RPMI8226 (cell line): Measurements from ENCODE around the gene CCDC200.
"Not testable (repeated sequence)": the region's sequence is repeated elsewhere in the genome, so short reads cannot be mapped to it uniquely, and the experiment has no call there.

Source experiments
- DNase-seq: peaks from one replicate; pipeline ENCODE4 v3.0.0-alpha.2; 2015

The CCDC200 gene

DNA sequence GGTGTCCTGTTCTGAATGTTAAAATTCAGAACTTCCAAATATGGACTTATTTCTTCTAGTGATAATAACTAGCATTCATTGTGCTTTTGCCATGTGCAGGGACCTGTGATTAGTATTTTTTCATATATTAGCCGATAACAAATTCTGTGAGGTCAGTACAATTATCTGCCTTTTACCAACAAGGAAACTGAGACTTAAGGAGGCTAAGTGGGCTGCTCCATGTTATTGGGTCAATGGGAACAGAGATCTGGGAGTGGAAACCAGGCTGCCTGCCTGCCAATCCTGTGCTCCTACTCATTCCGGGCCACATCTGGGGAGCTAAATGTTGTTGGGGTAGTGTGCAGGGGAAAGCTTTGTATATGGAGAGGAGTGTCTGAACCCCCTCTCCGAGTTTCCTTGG is 13.1 kb downstream of the CCDC200 start:
- DNase-seq = no peak

DNA sequence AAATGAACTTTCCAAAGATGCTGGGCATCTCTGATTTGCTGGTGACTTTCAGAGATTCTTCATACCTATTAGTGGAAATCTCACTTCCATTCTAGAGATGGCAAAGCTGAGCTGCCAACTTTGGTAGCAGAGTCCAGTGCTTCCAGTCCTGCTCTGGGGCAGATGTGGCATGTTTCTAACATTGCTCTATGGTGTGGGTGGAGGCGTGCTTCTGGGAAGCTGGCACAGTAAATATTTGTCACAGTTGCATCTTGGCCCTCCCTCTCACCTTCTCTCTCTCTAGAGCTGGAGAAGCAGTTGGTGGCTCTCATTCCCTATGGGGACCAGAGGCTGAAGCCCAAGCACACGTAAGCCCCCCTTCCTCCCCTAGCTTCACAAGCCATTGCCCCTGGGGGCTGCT is 14.9 kb downstream of the CCDC200 start:
- no peak for DNase-seq

- peak; percentile 46 for DNase-seq
Measured at GRCh38 chr17:43212641-43213490, 15.6 kb downstream of the CCDC200 start.

DNA sequence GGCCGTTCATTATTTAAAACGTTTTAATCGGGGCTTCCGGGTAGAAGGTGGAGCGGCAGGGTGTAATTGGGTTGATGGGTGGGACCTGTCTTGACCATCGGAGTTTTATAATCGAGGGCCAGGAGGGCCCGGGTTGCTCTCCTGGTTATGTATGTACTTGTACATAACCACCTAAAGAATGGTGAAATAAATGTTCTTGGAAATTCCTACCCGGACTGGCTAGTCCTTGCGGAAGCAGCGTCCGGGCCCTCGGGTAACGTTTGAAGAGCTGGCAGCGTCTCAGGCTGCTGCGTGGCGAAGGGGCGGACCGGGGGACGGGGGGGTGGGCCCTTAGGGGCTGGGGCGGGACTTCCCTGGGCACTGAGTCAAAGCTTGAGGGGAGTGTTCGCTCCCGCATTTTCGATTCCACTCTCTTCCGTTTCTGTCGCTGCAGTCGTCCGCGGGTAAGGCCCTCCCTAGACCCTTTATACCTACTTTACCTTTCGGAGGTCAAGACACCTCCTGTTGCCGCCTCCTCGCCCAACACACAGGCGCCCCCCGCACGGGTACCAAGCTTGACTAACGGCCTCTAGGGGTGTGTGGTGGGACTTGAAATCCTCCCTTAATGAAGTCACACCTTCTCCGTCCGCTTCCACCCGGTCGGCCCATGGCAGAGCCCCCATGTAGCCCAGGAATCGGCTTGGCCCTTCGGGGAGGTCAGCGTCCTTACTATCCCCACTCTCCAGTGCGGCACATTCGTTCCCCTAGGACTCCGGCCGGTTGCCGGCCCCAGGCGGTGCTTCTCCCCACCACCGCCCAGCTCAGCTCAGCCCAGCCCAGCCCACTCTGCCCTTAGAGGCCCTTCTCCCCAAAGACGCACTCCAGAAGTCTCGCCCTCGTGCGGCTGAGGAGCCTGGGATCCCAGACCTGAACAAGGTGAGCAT is 16.7 kb downstream of the CCDC200 start, which contains the start of gene TMEM106A:
Gene TMEM106A (plus strand): TSS at position 396 of the 923 bp plus-strand sequence. CDS start 1,167 bp downstream, outside the sequence.
- DNase-seq = peak; percentile 83

- peak; percentile 34 for DNase-seq
Measured at GRCh38 chr17:43211123-43211479, 17.3 kb downstream of the CCDC200 start.

DNA sequence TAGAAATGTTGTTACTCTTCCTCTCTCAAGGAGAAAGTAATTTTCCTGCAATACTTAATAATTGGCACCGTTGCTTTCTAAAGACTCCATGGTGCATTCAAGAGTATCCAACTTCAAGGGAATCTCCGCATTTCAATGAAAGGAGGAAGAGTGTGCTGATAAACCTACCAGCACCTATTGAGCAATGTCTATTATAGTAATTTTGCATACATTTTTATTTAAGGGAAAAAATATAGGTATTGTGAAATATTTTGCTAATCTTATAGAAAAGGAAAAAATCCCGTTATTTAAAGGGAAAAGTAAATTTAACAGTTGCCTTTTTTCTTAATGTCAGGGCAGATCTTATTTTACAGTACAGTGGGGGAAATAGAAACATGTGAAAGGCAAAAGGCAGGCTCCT is 17.8 kb downstream of the CCDC200 start:
- DNase-seq = no peak

- DNase-seq = not testable (repeated sequence)
Measured at GRCh38 chr17:43203013-43203412, 25.4 kb downstream of the CCDC200 start.

DNA sequence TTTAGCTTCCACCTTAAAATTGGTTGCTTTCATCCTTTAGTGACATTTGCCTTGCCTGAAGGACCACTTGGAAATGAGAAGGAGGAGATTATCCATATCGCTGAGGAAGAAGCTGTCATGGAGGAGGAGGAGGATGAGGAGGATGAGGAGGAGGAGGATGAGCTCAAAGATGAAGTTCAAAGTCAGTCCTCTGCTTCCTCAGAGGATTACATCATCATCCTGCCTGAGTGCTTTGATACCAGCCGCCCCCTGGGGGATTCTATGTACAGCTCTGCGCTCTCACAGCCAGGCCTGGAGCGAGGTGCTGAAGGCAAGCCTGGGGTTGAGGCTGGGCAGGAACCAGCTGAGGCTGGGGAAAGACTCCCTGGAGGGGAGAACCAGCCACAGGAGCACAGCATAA is 28.3 kb downstream of the CCDC200 start:
- DNase-seq = no peak

GRCh38 chr17:43199633-43200032 is 28.8 kb downstream of the CCDC200 start:
- DNase-seq = no peak

- DNase-seq = no peak
Measured at GRCh38 chr17:43193251-43193650, 35.2 kb downstream of the CCDC200 start.

DNA sequence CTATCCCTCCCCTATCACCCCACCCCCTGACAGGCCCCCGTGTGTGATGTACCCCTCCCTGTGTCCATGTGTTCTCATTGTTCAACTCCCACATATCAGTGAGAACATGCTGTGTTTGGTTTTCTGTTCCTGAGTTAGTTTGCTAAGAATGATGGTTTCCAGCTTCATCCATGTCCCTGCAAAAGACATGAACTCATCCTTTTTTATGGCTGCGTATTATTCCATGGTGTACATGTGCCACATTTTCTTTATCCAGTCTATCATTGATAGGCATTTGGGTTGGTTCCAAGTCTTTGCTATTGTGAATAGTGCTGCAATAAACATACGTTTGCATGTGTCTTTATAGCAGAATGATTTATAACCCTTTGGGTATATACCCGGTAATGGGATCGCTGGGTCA is 41.8 kb downstream of the CCDC200 start:
- DNase-seq = not testable (repeated sequence)

DNA sequence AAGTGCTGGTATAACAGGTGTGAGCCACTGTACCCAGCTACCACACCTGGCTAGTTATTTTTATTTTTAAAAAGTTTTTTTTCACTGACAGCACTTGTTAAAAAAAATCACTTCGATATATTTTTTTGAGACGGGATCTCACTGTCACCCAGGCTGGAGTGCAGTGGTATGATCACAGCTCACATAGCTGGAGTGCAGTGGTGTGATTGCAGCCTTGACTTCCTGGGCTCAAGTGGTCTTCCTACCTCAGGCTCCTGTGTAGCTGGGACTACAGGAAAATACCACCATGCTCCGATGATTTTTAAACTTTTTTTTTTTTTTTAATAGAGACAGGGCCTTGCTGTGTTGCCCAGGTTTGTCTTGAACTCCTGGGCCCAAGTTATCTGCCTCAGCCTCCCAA is 44.5 kb downstream of the CCDC200 start:
- DNase-seq = no peak

DNA sequence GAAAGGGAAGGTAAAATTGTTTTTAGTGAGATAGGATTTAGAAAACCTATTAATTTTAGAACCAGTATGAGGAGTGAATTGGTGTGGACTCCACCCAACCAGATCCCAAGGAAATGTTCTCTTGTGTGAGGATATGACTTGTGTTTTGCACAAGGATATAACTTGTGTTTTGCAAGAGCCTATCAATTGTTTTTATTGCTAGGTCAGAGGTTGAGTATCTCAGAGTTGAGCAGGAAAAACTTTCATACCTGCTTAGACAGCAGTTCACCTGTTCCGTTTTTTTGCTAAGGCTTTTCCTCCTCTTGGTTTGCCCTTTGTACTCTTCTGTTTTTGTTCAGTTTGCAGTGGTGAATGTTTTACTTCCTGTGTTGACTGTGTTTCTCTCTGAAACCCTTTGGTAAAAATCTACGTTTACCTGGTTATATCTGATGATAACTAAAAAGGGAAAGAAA is 52.3 kb downstream of the CCDC200 start:
- peak; percentile 63 for DNase-seq

DNA sequence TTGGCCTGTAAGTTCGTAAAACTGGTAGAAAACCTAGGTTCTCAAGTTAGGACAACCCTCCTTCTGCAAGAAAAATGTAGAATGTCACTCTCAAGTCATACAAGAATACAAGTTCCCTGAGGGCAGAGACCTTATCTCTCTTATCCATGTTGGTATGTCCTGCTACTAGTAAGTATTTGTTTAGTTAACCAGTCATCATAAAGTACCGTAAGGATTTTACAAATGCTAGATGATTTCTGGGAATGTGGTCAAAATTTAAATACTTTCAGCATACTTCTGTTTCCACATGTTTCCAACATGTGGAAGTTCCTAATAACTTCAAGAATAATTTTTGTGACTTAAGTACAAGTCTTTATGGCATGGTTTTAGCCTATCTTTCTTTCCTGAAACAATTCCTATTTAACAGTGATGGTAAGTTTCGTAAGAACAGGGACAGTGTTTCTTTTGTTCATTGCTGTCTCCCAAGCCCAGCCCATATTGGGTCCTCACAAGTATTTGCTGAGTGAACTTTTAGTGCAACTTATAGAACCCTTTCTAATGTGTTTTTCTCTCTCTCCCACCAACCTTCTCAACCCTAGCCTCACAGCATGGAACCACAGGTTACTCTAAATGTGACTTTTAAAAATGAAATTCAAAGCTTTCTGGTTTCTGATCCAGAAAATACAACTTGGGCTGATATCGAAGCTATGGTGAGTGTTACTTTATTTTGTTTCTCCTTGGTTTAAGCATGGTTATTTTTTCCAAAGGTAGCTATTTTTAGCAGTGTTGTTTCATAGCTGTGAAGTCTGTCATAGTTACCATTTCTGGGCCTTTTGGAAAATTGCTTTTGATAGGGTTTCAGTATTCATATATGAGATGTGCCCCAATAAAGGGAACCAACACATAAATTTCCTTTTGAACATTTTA is 53.0 kb downstream of the CCDC200 start:
- DNase-seq = no peak

DNA sequence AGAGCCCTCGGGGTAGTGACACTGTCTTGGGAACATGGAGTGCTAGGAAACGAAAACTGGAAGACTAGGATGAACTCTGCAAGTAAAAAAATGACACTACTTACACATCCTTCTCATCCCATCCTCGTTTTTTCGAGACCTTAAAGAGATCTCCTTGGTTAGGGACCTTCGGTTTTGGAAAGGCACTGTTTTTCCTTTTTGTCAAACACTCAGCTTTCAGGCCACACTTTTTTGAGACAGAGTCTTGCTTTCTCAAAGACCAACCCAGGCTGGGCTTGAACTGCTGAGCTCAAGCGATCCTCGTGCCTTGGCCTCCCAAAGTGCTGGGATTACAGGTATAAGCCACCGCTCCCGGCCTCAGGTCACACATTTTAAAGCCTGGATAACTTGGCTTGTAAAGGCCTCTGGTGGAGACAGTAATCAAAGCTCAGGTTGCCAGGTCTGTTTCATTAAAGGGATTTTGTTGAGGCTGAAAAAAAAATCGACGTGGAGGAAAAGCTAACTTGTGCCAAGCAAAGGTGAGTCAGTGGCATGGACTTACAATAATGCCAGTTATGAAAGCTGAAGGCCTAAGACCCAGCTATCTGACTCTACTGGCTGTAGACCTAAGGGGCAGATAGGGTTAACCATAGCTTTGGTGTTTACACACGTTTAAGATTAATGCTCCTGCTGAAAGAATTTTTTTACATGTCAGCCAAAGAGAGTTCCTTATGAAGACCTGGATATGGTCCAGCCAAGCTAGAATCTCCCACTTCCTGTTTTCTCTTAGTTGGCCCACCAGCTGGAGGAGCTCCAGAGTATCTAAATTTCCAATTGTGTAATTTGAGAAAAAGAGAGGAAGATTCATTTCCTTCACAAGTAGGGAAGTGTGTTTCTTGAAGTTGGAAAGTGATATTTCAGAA is 56.6 kb downstream of the CCDC200 start:
- DNase-seq = peak; percentile 67
